ENCODE results near the gene MXRA7.
"Not testable (repeated sequence)": the region's sequence is repeated elsewhere in the genome, so short reads cannot be mapped to it uniquely, and the experiment has no call there.

Gene MXRA7

DNA sequence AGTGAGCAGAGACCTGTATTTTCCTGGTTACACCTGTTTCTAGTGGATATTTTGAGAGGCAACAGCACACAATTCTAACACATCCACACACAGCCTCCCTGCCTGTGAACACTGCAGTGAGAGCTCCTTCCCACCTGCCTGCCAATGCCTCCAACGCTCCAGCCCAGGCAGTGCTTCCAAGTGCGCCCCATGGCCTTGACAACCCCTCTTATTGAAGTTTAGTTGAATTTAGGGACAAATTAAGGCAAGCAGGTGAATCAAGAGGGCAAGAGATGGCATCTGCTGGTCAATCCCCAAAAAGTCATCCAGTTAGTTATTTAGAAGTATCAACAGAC lies 4.7 kb upstream of the MXRA7 start:
- no peak for DNase-seq

DNA sequence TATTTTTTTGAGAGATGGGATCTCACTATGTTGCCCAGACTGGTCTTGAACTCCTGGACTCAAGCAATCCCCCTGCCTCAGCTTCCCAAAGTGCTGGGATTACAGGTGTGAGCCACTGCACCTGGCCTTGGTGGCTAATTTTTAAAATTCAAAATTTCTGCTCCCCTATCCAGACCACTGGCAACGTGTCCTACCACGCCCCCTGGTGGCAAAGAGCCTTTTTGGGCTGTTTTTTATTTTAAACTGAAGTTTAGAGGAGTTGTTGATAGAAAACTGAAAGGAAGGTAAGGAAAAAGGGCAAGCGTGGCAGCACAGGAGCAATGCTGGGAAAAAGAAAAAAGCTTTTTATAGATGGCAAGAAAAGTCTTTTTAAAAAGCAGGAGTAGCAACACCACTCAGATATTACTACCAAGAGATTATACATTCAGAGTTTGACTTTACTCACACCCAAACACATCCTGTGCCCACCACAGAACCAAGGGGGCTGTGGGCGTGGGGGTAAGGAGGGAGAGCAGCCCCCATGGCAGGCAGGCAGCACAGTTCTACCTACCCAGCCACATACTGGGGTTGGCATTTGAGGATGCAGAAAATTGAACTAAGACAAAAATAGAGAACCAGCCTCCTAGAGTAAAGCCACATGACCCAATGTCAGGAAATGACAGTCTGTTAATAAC lies 4.2 kb upstream of the MXRA7 start:
- peak; percentile 82 for DNase-seq

DNA sequence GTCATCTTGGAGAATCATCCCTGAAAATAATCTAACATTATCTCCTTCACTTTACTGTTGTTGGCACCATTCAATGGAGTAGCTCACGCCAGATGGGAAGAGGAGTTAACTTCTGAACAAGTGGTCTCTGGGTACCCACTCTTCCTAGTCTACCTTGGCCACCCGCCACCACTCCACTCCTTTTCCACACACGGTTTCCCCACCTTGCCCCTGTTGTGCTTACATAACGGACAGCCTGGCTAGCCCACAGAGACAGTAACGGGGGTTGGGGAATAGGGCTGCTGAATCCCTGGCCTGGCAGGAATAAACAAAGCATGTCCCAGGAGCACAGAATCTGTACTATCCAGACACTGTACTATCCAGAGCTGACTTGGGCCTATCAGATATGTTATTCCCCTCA lies 3.6 kb upstream of the MXRA7 start:
- DNase-seq = no peak

DNA sequence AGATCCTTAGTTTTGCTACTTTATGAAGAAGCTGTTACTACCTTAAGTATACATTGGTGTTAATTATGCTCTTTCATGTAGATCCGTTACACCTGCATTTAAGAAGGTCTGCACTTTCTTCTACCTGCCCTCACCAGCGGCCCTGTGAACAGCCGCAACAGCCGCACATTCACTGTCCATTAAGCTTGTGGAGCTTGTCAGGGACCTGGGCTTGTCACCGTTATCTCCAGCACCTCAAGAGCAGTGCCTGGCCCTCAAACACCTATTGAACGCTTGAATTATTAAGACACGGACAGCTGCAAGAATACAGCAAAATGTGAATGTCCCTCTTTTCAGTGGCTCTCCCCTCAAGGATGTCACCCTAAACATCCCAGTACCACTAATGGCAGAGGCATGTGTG lies 3.0 kb upstream of the MXRA7 start:
- DNase-seq = no peak

DNA sequence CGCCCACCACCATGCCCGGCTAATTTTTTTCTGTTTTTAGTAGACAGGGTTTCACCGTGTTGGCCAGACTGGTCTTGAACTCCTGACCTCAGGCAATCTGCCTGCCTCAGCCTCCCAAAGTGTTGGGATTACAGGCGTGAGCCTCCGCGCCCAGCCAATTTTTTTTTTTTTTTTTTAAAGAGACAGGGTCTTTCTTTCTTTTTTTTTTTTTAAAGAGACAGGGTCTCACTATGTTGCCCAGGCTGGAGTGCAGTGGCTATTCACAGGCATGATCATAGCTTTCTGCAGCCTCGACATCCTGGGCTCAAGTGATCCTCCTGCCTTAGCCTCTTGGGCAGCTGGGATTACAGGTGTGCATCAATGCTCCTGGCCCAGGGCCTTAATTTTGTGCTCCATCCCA lies 1.6 kb upstream of the MXRA7 start:
- not testable (repeated sequence) for DNase-seq

DNA sequence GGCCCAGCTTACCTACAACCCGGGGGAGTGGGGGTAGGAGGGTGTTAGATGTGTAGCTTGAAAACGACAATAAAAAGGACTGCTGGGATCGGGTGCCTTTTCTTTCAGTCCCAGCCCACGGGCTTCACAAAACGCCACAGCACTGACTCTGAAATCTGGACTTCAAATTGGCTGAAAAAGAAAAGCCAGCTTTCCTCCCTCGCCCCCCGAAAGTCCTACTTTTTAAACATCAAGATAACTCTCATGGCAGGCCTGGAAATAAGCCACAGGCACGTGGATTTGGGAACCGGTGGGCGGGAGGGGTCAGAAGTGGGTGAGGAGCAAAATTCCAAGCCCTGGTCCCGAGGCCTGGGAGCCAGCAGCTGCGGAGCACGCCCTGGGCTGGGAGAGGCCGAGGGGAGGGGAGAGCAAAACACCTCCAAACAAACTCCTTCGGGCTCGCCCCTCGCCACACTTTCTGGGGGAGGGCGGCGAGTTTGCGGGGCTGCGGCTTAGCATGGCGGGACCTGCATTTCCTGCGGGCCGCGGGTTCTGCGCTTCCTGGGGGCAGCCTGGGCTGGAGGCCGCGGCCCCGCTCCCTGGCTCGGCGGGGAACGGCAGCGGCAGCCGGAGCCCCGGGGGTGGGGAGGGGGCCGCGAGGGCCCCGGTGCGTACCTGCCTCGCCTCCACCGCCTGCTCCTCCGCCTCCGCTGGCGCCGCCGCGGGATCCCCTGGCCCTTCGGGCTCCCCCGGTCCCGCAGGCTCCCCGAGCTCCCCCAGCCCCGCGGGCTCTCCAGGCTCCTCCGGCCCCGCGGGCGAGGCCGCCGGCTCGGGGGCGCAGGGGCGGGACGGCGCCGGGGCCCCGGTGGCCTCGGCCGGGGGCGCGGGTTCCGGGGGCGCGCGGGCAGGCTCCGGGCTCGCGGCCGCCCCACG lies 558 bp downstream of the MXRA7 start:
- not testable (repeated sequence) for DNase-seq

DNA sequence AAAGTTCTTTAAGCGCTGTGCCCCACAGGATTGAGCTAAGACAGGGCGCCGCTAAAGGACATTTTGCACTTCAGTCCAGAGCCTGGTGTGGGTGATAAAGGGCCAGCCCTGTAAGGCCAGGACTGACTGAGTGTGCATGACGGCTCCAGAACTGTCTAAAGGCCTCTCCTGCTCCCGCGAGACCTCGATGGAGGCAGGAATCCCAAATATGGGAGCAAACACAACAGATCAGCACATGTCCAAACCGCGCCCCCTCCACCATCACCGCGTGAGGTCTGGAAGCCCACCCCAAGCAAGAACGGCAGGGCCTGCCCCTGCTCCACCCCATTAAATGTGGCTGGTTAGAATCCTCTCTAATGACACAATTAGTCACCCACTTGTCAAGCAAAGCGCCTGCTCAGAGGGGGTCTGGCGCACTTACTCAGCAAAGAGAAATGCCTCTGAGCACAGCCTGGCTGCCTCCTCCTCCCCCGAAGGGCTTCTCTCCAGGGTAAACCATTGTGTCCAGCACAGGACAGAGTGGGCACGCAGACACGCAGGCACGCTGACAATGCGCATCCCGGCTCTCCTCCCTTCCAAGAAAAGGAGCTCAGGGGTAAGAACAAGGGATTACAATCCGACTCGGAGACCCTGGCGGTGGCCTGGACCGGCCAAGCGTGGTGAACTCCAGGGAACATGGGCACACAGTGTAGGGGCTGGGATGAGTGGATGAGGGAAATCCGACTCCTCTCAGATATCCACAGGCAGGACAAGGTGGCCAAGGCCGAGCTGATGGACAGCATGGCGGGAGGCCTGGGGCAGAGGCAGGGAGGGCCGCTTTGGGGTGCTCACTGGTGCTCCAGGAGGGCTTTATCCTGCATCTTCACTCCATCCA lies 1.5 kb downstream of the MXRA7 start:
- no peak for DNase-seq

DNA sequence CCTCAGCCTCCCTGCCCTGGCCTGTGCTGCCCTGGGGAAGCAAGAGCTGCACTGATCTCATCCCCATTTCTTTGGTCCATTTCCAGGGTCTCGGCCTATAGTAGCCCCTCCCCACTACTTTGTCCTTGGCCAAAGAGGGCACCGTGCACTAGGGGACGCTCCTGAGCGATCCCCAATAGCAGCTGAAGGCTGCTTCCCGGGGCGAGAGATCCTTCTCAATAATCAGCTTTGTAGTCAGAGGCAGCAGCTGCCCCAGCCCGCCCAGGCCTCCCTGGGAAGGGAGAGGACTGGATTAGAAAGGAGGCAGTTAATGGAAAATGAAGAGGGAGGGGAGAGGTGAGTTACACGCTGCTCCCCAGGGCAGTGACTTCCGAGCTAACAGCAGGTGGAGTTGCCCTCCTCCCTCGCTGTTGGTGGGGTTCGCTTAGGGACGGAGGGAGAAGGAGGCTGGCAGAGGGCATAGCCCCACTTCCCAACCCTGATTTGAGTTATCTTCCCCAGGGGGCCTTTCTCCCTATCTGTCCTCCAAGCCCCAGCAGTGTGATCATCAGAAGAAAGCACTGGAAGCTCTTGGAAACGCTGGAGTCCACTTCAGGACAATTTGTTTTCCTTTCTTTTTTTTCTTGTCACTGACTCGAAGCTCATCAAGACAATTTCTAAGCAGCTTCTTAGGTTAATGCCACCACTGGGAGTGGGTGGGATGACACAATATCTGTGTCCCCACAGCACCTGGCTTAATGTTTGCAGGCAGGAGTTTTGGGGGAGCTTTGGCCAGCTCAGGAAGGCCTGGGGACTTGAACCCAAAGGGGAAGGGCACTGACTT lies 2.6 kb downstream of the MXRA7 start:
- no peak for DNase-seq

DNA sequence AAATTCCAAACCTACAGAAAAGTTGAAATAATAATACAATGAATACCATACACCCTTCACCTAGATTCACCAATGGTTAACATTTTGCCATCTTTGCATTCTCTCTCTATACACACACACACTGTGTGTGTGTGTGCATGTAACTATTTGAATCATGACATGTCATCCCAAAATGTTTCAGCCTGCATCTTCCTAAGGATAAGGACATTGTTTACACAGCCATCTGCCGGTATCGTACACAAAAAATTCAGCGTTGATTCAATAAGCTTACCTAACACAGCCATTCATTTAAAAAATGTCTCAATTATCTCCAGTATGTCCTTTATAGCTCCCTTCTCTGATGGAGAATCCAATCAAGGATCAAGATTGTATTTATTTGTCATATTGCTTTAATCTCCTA lies 3.9 kb downstream of the MXRA7 start:
- DNase-seq = no peak

DNA sequence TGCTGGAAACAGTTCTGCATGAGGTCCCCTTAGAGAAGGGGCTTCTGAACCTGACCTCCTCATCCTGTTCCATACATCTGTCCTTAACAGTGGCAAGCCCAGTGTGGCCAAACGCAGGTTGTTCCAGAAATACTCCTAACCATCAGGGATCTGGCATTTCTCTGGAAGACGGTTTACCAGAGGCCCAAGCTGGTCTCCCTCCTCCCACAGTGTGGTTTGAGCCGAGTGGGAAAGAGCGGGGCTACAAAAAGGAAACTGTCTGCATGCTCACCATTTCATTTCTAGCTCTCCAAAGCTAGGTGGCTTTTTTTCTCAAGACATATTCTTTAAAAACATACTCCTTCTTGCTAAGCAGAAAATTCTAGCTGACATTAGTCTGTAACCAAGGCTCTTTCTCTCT lies 6.0 kb downstream of the MXRA7 start:
- no peak for DNase-seq

DNA sequence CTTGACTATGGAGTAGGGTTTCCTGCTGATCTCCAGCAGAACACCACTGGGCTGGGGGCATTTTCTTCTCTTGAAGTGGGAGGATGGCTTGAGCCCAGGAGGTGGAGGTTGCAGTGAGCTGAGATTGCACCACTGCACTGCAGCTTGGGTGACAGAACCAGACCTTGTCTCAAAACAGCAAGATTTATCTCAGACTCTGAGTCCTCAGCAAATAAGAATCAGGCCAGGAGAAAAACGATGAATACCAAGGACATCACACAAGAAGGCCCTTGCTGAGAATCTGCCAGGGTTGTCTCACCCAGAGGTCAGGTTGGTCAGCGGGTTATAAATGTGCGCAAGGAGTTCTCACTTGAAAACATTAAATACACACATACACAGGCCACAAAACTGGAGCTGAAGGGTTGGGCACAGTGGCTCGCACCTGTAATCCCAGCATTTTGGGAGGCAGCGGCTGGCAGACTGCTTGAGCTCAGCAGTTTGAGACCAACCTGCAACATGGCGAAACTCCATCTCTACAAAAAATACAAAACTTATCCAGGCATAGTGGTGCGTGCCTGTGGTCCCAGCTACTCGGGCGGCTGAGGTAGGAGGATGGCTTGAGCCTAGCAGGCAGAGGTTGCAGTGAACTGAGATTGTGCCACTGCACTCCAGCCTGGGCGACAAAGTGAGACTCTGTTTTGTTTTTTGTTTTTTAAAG lies 7.7 kb downstream of the MXRA7 start:
- no peak for DNase-seq

DNA sequence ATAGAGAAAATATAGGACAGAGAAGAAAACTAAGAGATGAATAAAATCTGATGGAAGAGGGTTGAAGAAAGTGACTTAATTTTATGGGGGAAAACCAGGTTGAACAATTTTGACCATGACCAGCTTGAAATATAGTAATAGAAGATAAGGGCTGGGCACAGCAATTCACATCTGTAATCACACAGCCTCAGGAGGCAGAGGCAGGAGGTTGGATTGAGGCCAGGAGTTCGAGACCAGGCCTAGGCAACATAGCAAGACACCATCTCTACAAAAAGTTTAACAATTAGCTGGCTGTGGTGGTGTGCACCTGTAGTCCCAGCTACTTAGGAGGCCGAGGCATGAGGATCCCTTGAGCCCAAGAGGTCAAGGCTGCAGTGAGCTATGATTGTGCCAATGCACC lies 8.7 kb downstream of the MXRA7 start:
- no peak for DNase-seq

DNA sequence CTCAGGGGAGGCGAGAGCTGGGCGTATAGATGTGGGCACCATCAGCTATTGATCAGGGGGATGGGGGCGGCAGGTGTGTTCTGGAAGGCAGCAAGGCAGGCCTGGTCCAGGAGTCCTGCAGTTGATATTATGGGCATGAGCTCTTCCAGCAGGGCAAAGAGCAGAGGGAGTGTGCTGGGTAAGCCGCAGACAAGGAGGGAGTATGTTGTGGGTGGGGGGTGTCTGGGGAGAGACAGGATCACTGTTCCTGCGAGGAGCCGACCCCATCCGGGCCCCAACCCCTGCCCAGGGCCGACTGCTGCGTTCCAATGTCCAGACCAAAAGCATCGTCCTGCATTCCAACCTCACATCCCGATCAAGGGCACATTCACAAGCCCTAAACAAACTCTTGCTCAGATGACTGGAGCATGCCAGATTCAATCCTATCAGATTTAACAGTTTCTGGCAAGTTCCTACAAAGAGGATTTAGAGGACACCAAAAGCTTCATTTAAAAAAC lies 9.2 kb downstream of the MXRA7 start:
- DNase-seq = no peak

DNA sequence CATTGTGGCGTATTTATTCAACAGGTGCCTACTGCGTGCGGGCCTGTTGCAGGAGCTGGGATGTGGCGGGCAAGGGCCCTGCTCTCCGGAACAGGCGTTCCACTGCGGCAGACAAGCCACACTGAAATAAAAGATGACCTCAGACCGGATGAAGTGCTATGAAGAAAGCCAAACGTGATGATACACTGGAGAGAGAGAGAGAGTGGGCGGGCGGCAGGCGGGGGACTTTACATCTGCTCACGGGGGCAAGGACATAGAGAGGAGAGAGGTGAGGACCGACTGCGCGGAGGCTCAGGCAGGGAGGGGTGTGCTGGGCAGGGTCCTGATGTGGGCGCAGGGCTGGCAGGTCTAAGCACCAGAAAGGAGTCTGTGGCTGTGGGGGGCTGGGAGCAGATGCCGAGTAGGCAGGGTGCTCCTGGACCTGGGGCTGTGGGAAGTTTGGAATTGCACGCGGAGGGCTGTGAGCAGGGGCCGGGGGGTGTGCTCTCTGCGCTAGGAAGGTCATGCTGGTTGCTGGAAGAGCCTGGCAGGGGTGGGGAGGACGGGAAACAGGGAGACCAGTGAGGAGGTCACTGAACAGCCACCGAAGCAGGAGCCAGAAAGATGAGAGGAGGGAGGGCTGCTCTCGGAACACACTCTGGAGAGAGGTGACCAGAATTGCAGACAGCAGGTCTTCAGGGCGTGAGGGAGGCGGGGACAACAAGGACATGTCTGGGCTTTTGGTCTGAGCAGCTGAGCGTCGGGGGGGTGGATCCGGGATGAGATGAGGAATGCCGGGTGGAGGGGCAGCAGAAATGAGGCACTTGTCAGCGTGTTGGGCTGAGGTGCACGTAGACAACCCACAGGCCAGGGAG lies 9.9 kb downstream of the MXRA7 start:
- no peak for DNase-seq

DNA sequence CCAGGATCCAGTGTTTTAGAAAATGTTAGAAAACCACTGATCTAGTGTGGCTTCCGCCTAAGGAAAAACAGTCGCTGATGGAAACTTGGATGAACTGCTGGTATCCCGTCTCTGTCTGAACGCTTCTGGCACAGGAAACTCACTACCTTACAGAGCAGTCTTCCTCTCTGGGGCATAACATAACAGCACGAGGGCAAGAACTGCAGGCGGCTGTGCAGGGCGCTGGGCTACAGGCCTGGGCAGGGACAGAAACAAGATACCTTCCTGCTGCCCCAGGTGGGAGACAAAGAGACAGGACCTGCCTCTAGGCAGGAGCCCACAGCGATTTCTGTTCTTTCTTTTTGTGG lies 10.5 kb downstream of the MXRA7 start:
- no peak for DNase-seq

DNA sequence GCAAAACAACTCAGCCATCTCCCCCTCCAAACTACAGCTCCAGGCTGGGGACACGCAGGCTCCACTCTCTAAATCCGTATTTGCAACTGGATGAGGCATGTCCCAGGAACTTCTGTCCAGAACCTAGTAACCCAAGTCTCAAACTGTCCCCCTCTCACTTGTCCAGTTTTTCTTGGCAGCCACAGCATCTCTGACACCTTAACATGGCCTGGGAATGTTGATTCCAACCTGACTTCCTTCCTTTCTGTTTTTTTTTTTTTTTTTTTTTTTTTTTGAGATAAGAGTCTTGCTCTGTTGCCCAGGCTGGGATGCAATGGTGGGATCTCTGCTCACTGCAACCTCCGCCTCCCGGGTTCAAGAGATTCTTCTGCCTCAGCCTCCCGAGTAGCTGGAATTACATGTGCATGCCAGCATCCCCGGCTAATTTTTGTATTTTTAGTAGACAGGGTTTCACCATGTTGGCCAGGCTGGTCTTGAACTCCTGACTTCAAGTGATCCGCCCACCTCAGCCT lies 12.2 kb downstream of the MXRA7 start:
- not testable (repeated sequence) for DNase-seq

DNA sequence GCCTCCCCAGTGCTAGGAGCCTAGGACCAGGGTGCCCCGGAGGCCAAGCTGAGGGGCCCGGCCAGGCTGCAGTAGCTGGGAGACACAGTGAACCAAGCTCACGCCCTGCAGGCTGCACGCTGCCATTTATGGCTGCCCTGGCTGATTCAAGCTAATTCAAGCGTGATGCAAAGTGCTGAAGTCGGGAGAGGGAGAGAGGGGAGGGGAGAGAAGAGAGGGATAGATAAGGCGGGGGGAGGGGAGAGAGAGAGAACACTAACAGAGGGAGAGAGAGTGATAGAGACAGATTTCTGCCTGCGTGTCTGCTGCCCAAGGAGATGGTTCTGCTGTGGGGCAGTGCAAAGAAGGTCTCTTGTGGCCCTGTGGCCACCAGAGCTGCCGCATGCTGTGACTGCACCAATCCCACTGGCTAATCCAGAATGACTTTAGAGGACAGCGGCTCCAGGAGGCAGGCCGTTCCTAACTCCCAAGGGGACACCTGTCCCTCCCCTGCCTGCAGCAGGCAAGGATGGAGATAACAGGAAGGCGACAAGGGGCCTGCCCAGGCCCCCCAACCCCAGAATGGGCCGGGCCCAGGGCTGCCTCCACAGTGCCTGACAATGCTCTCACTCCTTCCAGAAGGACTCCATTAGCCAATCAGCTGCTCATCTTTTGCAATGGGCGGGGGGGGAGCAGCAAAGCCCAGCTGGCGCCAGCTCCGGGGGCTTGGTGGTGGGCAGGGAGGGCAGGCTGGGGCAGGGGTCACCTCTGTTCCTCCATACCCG lies 12.9 kb downstream of the MXRA7 start:
- no peak for DNase-seq

DNA sequence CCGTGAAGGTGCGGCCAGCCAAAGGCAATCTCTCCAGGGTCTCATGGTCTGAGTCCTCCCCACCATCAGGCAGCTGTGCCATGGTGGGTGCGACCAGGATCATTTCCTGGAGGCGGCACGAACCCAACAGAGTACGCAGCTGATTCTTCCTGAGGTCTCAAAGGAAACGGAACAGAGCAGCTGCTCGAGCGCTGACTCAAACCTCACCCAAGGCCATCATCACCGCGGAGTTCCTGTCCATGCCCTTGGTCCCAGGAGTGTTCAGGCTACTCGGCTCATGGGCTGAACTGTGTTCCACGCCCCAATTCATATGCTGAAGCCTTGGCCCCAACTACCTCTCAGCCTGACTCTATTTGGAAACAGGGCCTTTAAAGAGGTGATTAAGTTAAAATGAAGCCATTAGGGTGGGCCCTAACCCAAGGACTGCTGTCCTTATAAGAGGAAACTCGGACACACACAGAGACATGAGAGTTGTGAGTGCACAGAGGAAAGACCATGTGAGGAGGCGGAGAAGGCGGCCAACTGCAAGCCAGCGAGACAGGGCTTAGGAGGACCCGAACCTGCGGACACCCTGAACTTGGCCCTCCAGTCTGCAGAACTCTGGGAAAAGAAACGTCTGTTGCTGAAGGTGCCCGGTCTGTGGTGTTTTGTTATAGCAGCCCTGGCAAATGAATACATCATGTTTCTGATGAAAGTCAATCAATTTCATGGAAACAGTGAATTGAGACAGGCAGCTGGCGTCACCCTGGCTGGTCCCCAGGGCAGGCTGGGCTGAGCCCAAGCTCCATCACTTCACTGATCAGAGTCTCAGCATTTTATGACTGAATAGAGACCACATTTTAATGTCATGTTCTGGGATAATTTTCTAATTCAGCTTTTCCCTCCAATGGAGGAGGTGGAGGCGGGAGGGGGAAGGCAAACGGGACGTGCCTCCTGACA lies 13.7 kb downstream of the MXRA7 start:
- DNase-seq = no peak
